Activated CD4-positive, alpha-beta T cell treated with anti-CD3 and anti-CD28 coated beads, Interleukin-2, amount 10 ng/mL, durations not matched to agents 24 days and 14 days (primary cell): ENCODE measurements around the gene SEPHS2. TPM values are rescaled to one million over a fixed set of nuclear protein-coding genes. Genes with fewer than 3 reads are reported as not detected.
"Not testable (repeated sequence)": the region's sequence is repeated elsewhere in the genome, so short reads cannot be mapped to it uniquely, and the experiment has no call there.

Experiments used
- DNase-seq: peaks from one replicate; pipeline ENCODE4 v3.0.0; 2022
- H3K27ac Mint-ChIP-seq: one replicate; pipeline ENCODE4 v1.8.0; 2022; ENCODE audit warnings: mild to moderate bottlenecking, mixed read lengths
- H3K27me3 Mint-ChIP-seq: one replicate; pipeline ENCODE4 v1.8.0; 2022; ENCODE audit warnings: mixed read lengths
- H3K36me3 Mint-ChIP-seq: one replicate; pipeline ENCODE4 v1.8.0; 2022; ENCODE audit warnings: low read depth, mild to moderate bottlenecking, mixed read lengths
- H3K4me1 Mint-ChIP-seq: one replicate; pipeline ENCODE4 v1.8.0; 2021; ENCODE audit warnings: mixed read lengths
- H3K4me3 Mint-ChIP-seq: one replicate; pipeline ENCODE4 v1.8.0; 2022; ENCODE audit warnings: mild to moderate bottlenecking, moderate library complexity, mixed read lengths
- H3K9me3 Mint-ChIP-seq: one replicate; pipeline ENCODE4 v1.8.0; 2021; ENCODE audit warnings: mixed read lengths
- intact Hi-C: fragments of 100-400 bp; cut with micrococcal nuclease; formaldehyde crosslinking; loops from one replicate; pipeline ENCODE4 v1.15.1; 2023
- total RNA-seq: library from RNA; stranded (reverse); gene quantifications from 2 replicates; pipeline ENCODE4 v1.2.3, GENCODE V29; 2022

SEPHS2 gene
- total RNA-seq = 79.7 and 80.2 TPM in 2 replicates

DNA sequence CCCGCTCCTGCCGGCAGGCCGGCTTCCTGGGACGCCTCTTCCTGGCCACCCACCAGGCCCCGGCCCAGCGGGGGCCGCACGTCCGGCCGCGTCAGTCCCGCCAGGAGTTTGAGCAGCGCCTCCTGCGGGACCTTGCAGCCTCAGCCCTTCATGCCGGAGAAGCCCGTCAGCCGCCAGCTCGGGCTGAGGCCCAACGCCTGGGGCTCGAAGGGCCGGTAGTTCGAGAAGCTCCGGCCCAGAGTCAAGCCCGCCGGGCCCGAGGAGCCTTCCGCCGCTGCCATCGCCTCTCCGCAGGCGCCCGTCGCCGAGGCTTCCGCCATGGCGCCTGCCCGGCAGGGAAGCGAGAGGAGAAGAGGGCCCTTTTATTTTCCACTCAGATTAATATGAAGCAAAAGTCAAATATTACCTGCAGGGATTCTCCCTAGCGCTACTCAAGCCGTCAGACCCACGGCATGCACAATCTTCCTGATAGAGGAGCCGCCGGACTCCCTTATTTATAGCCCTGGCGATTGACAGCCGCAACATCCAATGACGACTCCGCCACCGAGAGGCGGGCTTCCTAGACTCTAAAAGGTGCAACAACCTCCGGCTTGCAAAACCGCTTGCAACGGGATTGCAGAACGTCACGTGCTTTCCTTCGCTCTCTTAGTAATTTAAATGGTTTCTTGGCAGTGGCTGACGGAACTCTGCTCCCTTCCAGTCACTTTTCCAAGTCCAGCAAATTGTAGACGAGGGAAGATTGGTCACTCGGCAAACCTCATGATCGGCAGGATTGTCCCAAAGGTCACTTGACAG, at the start of gene SEPHS2:
SEPHS2 (minus strand) TSS at position 467 of the 795 bp plus-strand sequence; CDS start at position 320, 147 bp downstream.
- H3K36me3 Mint-ChIP-seq = peaks cover 31% of the 10 kb centered on the region
- no peaks in the 10 kb centered on the region for H3K9me3 Mint-ChIP-seq
- H3K4me3 Mint-ChIP-seq = peak within 1 kb of the TSS; percentile 89
- intact Hi-C loops = loop anchor here (1.0 kb wide), 3 partner anchors 10 to 15 kb away; partner anchors contain the start of gene DCTPP1
- DNase-seq = peak; percentile 99
- H3K27ac Mint-ChIP-seq = peak within 1 kb of the TSS; percentile 93
- peaks cover 34% of the 10 kb centered on the region for H3K4me1 Mint-ChIP-seq
- no peaks in the 10 kb centered on the region for H3K27me3 Mint-ChIP-seq

DNA sequence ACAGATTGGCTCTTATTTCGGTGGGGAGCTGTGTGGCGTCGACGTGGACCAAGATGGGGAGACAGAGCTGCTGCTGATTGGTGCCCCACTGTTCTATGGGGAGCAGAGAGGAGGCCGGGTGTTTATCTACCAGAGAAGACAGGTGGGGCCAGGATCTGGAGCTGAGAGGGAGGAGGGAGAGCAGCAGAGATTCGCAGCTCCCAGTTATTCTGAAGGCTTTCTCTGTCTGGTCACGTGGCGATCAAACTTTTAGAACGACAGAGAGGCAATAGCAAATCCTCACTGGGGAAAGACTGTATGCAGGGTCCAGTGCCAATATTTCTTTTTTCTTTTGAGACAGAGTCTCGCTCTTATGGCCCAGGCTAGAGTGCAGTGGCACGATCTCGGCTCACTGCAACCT, 49.0 kb upstream of the SEPHS2 start:
- H3K4me1 Mint-ChIP-seq = peaks cover 23% of the 10 kb centered on the region
- H3K4me3 Mint-ChIP-seq = no peak overlapping the region
- H3K9me3 Mint-ChIP-seq = no peaks in the 10 kb centered on the region
- peaks cover 52% of the 10 kb centered on the region for H3K36me3 Mint-ChIP-seq
- H3K27ac Mint-ChIP-seq = peak overlapping the region; percentile 13
- no peaks in the 10 kb centered on the region for H3K27me3 Mint-ChIP-seq
- no peak for DNase-seq
- intact Hi-C loops = no loop called here

DNA sequence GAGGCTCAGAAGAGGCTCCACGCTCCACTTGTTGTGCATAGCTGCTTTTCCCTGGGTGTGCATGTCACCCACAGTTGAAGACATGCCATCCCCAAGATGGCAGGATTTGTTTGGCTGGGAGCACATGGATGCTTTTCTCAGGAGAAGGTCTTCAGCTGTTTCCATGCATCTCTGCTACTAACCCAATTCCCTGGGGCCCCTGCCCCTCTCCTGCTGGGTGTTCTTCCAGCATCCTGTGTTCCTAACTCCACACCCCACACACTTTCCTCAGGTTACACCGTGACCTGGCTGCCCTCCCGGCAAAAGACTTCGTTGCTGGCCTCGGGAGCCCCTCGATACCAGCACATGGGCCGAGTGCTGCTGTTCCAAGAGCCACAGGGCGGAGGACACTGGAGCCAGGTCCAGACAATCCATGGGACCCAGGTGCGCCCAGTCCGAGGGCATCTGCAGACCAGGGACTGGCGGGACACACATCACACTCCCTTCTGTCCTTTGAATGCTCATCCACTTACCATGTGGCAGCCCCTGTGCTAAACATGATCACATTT, 48.3 kb upstream of the SEPHS2 start:
- no peaks in the 10 kb centered on the region for H3K9me3 Mint-ChIP-seq
- DNase-seq = no peak
- H3K27ac Mint-ChIP-seq = peak overlapping the region; percentile 13
- H3K4me3 Mint-ChIP-seq = no peak overlapping the region
- H3K36me3 Mint-ChIP-seq = peaks cover 55% of the 10 kb centered on the region
- H3K27me3 Mint-ChIP-seq = no peaks in the 10 kb centered on the region
- H3K4me1 Mint-ChIP-seq = peaks cover 21% of the 10 kb centered on the region
- intact Hi-C loops = no loop called here

GRCh38 chr16:30491744-30492308, 46.2 kb upstream of the SEPHS2 start:
- no peak for DNase-seq
- intact Hi-C loops = no loop called here
- peaks cover 59% of the 10 kb centered on the region for H3K36me3 Mint-ChIP-seq

GRCh38 chr16:30491229-30491628, 45.6 kb upstream of the SEPHS2 start:
- H3K27me3 Mint-ChIP-seq = no peaks in the 10 kb centered on the region
- no peak for DNase-seq
- peak overlapping the region; percentile 56 for H3K27ac Mint-ChIP-seq
- intact Hi-C loops = no loop called here
- peaks cover 32% of the 10 kb centered on the region for H3K4me1 Mint-ChIP-seq
- peaks cover 61% of the 10 kb centered on the region for H3K36me3 Mint-ChIP-seq
- no peak overlapping the region for H3K4me3 Mint-ChIP-seq
- H3K9me3 Mint-ChIP-seq = no peaks in the 10 kb centered on the region

More at GRCh38 chr16:30491744-30492308, 46.2 kb upstream of the SEPHS2 start:
- Mint-ChIP-seq H3K4me1 (peaks cover 30% of the 10 kb centered on the region), H3K27ac (peak overlapping the region; percentile 56), H3K4me3 (no peak overlapping the region), H3K9me3 (no peaks in the 10 kb centered on the region), H3K27me3 (no peaks in the 10 kb centered on the region)

DNA sequence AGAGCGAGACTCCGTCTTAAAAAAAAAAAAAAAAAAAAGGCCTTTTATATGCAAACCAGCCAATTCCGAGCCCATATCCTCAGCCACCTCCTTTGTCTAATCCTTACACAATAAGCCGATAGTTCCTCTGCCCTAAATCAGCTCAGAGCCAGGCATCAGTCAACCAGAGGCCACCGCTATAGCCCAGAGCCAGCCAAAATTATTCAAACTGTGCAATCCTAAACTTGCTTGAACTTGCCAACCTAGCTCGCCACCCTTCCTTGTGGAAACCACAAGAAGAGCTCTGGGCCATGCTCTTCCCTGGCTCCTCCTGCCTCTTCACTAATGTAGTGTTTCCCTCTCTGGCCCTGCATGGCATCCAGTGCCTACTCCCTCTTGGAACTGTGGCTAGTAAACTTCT, 44.5 kb upstream of the SEPHS2 start:
- intact Hi-C loops = no loop called here
- Mint-ChIP-seq H3K4me1 (peaks cover 34% of the 10 kb centered on the region), H3K27ac (peak overlapping the region; percentile 73), H3K27me3 (no peaks in the 10 kb centered on the region), H3K36me3 (peaks cover 64% of the 10 kb centered on the region), H3K9me3 (no peaks in the 10 kb centered on the region), H3K4me3 (no peak overlapping the region)
- no peak for DNase-seq

- Mint-ChIP-seq H3K36me3 (peaks cover 64% of the 10 kb centered on the region), H3K9me3 (no peaks in the 10 kb centered on the region), H3K27ac (peak overlapping the region; percentile 60), H3K4me1 (peaks cover 37% of the 10 kb centered on the region), H3K4me3 (no peak overlapping the region), H3K27me3 (no peaks in the 10 kb centered on the region)
- intact Hi-C loops = loop anchor here (2.0 kb wide), 1 partner anchor 16 kb away; the partner anchor contains the start of gene ITGAL
- DNase-seq = no peak
These were observed 43.3 kb upstream of the SEPHS2 start for GRCh38 chr16:30488764-30489605.

DNA sequence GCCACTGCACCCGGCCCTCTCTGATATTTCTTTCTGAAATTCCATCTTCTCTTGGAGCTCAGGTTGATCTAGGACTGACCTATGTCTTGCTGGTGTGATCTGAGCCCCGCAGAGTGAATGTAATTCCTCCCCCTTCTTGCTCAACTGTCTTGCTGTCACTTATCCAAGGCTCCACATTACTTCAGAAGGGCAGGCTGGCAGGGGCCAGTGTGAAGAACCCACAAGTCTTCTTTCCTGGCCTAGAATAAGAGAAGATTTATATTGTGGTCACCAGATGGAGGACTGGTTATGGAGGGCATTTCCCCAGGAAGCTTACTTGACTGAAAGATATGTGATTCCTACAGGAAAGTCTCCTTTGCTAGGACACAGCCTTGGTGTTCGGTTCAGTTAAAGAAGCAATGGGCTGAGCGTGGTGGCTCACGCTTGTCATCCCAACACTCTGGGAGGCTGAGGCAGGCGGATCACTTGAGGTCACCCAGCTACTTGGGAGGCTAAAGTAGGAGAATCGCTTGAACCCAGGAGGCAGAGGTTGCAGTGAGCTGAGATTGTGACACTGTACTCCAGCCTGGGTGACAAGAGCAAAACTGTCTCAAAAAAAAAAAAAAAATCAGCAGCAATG, 40.3 kb upstream of the SEPHS2 start:
- no peaks in the 10 kb centered on the region for H3K27me3 Mint-ChIP-seq
- intact Hi-C loops = no loop called here
- DNase-seq = no peak
- no peak overlapping the region for H3K4me3 Mint-ChIP-seq
- no peaks in the 10 kb centered on the region for H3K9me3 Mint-ChIP-seq
- peaks cover 43% of the 10 kb centered on the region for H3K4me1 Mint-ChIP-seq
- H3K27ac Mint-ChIP-seq = peak overlapping the region; percentile 72
- H3K36me3 Mint-ChIP-seq = peaks cover 76% of the 10 kb centered on the region

GRCh38 chr16:30484887-30485286, 39.2 kb upstream of the SEPHS2 start:
- DNase-seq = no peak
- no peaks in the 10 kb centered on the region for H3K27me3 Mint-ChIP-seq
- intact Hi-C loops = no loop called here
- peaks cover 45% of the 10 kb centered on the region for H3K4me1 Mint-ChIP-seq
- peak overlapping the region; percentile 41 for H3K27ac Mint-ChIP-seq
- H3K36me3 Mint-ChIP-seq = peaks cover 77% of the 10 kb centered on the region
- no peak overlapping the region for H3K4me3 Mint-ChIP-seq
- no peaks in the 10 kb centered on the region for H3K9me3 Mint-ChIP-seq

DNA sequence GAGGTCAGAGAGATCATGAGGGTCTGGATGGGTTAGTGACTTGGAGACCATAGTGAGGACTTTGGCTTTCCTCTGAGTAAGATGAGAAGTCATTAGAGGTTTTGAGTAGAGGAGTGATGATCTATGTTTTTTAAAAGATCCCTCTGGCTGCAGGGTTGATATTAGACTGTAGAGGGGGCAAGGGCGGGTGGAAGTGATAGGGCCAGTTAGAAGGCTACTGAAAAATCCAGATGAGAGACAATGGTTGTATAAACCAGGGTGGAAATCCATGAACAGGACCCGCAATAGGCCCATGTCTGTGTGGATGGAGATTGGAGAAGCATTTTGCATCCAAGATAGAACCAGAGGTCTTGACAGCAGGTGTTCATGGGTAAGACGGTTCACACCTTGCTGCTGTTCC, 36.7 kb upstream of the SEPHS2 start:
- Mint-ChIP-seq H3K27ac (peak overlapping the region; percentile 70), H3K9me3 (no peaks in the 10 kb centered on the region), H3K4me1 (peaks cover 45% of the 10 kb centered on the region), H3K27me3 (no peaks in the 10 kb centered on the region), H3K36me3 (peaks cover 77% of the 10 kb centered on the region), H3K4me3 (no peak overlapping the region)
- DNase-seq = no peak
- intact Hi-C loops = no loop called here

- intact Hi-C loops = no loop called here
- H3K9me3 Mint-ChIP-seq = no peaks in the 10 kb centered on the region
- peaks cover 82% of the 10 kb centered on the region for H3K36me3 Mint-ChIP-seq
- DNase-seq = no peak
- H3K4me3 Mint-ChIP-seq = no peak overlapping the region
- peaks cover 50% of the 10 kb centered on the region for H3K4me1 Mint-ChIP-seq
- H3K27ac Mint-ChIP-seq = peak overlapping the region; percentile 37
- H3K27me3 Mint-ChIP-seq = no peaks in the 10 kb centered on the region
These were observed 35.7 kb upstream of the SEPHS2 start for GRCh38 chr16:30481381-30481780.

GRCh38 chr16:30478766-30479478, 33.2 kb upstream of the SEPHS2 start:
- H3K27me3 Mint-ChIP-seq = no peaks in the 10 kb centered on the region
- no peaks in the 10 kb centered on the region for H3K9me3 Mint-ChIP-seq
- no peak for DNase-seq
- peaks cover 82% of the 10 kb centered on the region for H3K36me3 Mint-ChIP-seq
- peaks cover 52% of the 10 kb centered on the region for H3K4me1 Mint-ChIP-seq
- H3K27ac Mint-ChIP-seq = no peak overlapping the region
- no peak overlapping the region for H3K4me3 Mint-ChIP-seq
- intact Hi-C loops = no loop called here

GRCh38 chr16:30477773-30478172, 32.1 kb upstream of the SEPHS2 start:
- DNase-seq, H3K27me3 Mint-ChIP-seq, intact Hi-C loops, H3K9me3 Mint-ChIP-seq: not testable (repeated sequence)
- peak overlapping the region; percentile 68 for H3K27ac Mint-ChIP-seq
- peak overlapping the region; percentile 55 for H3K4me3 Mint-ChIP-seq
- H3K36me3 Mint-ChIP-seq = peaks cover 82% of the 10 kb centered on the region
- H3K4me1 Mint-ChIP-seq = peaks cover 57% of the 10 kb centered on the region
